Neural cell (in vitro differentiated cells): ENCODE measurements around the gene KYNU.

Experiments
- EZH2 ChIP-seq: fragments of 200-600, 300-800 bp; shearing (Covaris generic), sonication (generic); IDR thresholded peaks from 2 replicates; pipeline ENCODE4 v1.6.1; 2014; ENCODE audit warnings: antibody characterized with exemption, low read length, borderline replicate concordance, mild to moderate bottlenecking; ENCODE audit not compliant: insufficient read depth, poor library complexity, severe bottlenecking
- POLR2AphosphoS5 ChIP-seq: IDR thresholded peaks from 2 replicates; pipeline ENCODE4 v1.6.1; 2012
- TF ChIP-seq, protein P1 (sequence below): fragments of 450-650 bp; IDR thresholded peaks from 2 replicates; pipeline ENCODE4 v1.5.1; 2014; ENCODE audit warnings: antibody characterized with exemption, mild to moderate bottlenecking, moderate library complexity; ENCODE audit not compliant: poor library complexity, severe bottlenecking
- TF ChIP-seq, protein P2 (sequence below): IDR thresholded peaks from 2 replicates; pipeline ENCODE4 v1.6.1; 2012; ENCODE audit warnings: borderline replicate concordance

DNA sequence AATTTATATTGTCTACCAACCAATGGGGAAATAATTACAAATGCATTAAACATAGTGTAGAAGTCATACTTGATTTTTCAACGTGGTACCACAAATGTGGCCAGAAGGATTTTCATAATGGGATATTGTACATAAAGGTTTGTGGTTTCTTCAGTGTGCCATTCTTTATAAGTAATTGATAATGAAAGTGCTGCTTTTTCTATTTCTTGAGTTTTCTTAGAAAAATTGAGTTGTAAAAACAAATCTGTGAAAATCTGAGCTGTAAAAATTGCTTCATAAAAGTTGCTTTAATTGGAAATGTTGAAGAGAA lies 103.6 kb downstream of the KYNU start:
- TF ChIP-seq, protein P1, sequence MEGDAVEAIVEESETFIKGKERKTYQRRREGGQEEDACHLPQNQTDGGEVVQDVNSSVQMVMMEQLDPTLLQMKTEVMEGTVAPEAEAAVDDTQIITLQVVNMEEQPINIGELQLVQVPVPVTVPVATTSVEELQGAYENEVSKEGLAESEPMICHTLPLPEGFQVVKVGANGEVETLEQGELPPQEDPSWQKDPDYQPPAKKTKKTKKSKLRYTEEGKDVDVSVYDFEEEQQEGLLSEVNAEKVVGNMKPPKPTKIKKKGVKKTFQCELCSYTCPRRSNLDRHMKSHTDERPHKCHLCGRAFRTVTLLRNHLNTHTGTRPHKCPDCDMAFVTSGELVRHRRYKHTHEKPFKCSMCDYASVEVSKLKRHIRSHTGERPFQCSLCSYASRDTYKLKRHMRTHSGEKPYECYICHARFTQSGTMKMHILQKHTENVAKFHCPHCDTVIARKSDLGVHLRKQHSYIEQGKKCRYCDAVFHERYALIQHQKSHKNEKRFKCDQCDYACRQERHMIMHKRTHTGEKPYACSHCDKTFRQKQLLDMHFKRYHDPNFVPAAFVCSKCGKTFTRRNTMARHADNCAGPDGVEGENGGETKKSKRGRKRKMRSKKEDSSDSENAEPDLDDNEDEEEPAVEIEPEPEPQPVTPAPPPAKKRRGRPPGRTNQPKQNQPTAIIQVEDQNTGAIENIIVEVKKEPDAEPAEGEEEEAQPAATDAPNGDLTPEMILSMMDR: no peak
- TF ChIP-seq POLR2AphosphoS5 (no peak), EZH2 (no peak)
- TF ChIP-seq, protein P2, sequence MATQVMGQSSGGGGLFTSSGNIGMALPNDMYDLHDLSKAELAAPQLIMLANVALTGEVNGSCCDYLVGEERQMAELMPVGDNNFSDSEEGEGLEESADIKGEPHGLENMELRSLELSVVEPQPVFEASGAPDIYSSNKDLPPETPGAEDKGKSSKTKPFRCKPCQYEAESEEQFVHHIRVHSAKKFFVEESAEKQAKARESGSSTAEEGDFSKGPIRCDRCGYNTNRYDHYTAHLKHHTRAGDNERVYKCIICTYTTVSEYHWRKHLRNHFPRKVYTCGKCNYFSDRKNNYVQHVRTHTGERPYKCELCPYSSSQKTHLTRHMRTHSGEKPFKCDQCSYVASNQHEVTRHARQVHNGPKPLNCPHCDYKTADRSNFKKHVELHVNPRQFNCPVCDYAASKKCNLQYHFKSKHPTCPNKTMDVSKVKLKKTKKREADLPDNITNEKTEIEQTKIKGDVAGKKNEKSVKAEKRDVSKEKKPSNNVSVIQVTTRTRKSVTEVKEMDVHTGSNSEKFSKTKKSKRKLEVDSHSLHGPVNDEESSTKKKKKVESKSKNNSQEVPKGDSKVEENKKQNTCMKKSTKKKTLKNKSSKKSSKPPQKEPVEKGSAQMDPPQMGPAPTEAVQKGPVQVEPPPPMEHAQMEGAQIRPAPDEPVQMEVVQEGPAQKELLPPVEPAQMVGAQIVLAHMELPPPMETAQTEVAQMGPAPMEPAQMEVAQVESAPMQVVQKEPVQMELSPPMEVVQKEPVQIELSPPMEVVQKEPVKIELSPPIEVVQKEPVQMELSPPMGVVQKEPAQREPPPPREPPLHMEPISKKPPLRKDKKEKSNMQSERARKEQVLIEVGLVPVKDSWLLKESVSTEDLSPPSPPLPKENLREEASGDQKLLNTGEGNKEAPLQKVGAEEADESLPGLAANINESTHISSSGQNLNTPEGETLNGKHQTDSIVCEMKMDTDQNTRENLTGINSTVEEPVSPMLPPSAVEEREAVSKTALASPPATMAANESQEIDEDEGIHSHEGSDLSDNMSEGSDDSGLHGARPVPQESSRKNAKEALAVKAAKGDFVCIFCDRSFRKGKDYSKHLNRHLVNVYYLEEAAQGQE: no peak
